Measurements from ENCODE around the gene C15orf62.

The C15orf62 gene

DNA sequence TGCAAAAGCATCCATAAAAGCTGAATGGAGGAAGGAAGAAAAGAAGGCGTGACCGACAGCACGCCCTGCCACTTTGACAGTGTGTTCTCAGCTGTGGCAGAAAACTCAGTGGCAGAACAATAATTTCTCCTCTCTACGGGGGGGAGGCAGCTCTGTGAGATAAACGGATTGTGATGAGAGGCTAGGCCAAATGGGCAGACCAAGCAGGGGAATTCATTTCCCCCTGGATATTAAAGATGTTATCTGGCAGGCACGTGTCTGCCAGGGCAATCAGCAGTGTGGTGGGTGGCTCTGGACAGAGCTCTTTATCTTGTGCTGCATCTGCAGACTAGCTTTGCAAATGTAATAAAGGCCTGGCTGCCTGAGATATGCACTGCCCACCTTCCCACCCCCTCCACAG, 12.8 kb upstream of the C15orf62 start:
- DNase-seq = peak; percentile 86

- no peak for DNase-seq
Observed at GRCh38 chr15:40759961-40760360, 9.8 kb upstream of the C15orf62 start.

DNA sequence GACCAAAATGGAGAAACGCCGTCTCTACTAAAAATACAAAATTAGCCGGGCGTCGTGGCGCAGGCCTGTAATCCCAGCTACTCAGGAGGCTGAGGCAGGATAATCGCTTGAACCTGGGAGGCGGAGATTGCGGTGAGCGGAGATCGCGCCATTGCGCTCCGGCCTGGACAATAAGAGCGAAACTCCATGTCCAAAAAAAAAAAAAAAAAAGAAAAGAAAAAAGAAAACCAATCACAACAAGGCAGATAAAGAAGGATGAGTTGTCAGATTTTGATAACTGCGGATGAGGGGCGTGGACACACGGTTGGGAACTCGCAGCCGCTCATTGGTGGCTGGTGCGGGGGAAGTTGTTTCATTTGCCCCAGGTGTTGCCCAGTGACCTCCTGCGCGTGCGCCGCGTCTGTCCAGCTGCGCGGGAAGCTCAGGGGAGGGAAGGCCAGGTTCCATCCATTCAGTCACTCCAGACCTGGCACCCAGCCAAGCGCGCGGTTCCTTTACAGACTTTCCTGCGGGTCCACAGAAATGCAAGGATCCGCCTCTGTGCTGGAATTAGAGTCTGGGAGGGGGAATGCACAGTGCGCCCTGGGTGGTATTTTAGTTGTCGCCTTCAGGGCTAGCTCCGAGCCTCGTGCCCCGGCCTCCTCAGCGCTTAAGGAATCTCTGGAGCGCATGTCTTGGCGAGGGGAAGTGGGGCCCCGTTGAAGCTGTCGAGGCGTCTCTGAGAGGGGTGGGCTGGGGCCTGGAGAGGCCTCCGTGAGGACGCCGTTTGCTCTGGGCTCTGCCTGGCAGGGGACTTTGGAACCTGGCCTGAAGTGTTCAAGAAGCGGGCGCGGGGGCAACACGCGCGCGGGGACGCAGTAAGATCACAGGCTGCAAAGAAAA, 6.6 kb upstream of the C15orf62 start:
- DNase-seq = peak; percentile 61

- peak; percentile 69 for DNase-seq
Observed at GRCh38 chr15:40763801-40764628, 5.8 kb upstream of the C15orf62 start, which contains the start of gene GCHFR. Gene GCHFR (plus strand): TSS chr15:40764068. CDS start chr15:40764181, 113 bp downstream.

DNA sequence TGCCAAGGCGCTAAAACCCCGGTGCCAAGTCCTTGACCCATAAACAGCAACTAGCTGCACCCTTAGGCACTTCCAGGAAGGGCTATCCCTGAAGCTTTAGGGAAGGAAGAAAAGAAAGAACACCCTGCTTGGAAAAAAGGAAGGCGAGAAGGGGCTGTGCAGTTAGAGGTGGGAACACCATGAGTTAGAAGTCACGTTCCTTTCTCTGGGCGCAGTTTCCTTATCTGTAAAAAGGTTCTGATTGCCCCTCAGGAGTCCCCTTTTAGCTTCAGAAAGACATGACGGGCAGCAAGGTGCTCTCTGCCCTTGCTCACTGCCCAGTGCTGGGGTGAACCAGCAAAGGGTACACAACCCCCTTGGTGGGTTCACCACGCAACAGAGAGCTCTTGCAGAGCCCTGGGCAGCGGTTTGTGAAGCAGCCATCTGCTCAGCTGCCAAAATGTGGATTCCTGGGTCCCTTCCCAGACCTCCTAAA, 5.1 kb upstream of the C15orf62 start:
- peak; percentile 55 for DNase-seq

- DNase-seq = no peak
Observed at GRCh38 chr15:40766194-40766815, 3.5 kb upstream of the C15orf62 start.

DNA sequence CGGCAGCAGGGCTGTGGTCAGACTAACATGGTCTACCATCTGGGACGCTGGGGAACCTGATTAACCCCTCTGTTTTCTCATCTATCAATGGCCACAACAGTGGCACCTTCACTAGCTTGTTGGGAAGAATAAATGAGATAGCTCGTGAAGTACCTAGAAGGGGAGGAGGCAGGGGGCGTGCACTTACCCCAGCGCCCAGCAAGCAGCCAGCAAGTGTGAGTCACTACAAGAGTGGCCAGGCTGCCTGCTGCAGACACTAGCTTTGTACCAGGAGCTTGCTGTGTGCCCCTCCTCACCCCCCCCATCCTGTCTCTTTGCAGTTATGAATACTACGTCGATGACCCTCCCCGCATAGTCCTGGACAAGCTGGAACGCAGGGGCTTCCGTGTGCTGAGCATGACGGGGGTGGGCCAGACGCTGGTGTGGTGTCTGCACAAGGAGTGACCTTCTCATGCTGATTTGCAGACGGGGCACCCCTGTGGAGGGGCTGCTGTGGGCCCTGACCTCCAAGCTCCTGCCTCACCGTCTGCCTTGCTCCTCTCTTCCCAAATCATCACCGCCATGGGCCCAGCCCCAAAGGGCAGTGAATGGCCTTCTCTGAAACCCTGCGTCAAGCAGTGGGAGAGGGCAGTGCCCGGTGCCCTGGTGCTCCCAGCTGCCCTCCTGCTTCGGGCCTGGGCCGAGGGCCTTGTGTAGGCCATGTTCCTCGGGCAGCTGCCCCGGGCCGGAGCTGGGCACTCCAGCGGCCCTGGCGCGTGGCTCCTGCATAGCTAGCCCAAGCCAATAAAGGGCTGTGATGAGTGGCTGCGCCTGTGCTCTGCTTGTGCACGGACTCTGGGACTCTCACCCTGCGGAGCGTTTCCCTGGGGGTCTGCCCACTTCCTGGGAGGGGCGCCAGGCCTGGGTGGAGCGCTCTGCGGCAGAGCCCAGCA, 2.6 kb upstream of the C15orf62 start:
- peak; percentile 88 for DNase-seq

DNA sequence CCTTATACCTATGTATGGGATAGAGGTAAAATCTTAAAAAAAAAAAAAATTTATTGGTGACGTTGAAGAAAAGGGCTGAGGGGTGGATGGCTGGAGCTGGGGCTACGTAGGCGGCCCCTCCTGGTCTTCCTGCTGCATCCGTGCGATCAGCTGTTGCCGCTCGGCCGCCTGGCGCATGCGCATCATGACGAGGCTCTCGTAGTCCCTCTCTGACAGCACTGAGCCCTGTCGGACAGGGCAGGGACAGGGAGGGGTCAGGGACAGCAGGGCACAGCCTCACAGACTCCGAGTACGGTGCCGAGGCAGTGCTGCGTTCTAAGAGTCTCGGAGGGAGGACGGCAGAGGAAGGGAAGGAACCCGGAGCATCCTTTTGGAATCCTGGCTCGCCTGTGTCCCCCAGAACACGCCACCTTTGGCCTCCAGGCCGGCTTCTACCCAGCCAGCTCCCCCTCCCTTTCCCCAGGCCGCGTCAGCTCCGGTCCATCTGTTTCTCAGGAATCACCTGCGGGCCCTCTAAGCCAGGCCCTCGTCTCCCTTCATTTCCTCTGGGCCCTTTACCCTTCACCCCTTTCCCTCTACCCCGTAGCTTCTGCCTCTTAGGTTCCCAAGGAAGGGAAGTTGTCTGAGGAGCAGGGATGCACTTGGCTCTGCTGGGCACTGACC, 1.8 kb upstream of the C15orf62 start:
- DNase-seq = no peak

DNA sequence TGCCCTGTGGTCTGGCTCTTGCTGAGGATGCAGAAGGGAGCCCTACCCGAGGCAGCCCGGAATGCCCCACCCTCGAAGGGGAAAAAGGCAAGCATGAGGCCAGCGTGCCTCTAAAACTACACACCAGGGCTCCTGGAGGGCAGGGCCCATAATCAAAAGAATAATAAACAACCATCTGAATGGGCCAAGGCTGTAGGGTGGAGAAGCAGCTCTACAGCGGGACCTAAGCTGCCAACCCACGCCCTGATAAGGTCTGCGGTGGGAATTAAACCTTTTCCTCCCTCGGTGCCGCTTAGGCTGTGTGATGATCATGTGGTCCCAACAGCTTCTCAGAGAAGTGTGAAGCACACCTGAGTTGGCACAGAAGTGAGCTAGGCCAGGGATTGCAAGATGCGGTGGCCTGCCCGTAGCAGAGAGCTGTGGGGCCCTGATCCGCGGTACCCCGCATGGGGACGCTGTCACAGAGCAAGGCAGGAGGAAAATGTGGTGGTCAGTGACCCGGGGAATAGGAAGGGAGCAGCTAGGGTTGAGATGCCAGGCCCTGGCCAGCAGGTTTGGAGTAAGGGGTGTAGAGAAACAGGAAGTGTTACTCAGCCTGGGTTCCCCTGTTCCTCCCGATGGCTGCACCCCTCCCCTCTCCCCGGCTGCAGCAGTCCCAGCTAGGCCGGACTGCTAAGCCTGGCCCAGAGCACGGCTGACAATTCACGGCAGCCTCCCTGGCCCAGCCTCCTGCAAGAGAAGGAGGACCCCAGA, 1.1 kb upstream of the C15orf62 start:
- peak; percentile 87 for DNase-seq

DNA sequence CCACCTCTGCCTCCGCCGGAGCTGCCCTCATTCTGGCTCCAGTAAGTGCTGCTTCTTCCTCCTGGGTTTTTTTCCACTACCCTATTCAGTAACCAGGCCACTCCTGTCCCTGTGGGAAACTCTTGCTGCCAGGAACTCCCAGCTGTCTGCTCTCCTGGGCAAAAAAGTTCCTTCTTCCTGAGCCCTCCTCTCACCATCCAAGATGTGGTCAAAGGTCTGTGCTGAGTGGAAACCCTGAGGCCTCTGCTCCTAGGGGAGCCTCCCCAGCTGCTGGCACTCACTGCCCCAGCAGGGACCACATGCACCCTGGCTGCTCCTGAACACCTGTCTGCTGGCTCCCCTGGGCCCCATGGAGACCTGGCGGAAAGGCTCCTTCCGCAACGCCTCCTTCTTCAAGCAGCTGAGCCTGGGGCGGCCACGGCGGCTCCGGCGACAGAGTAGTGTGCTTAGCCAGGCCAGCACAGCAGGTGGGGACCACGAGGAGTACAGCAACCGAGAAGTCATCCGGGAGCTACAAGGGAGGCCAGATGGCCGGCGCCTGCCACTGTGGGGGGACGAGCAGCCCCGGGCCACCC, 454 bp downstream of the C15orf62 start:
- no peak for DNase-seq

GRCh38 chr15:40771242-40771641, 1.5 kb downstream of the C15orf62 start:
- DNase-seq = no peak

GRCh38 chr15:40772014-40772413, 2.2 kb downstream of the C15orf62 start:
- no peak for DNase-seq

GRCh38 chr15:40773496-40773895, 3.7 kb downstream of the C15orf62 start:
- DNase-seq = no peak

- DNase-seq = no peak
Observed at GRCh38 chr15:40773902-40774301, 4.1 kb downstream of the C15orf62 start.

- no peak for DNase-seq
Observed at GRCh38 chr15:40775007-40775406, 5.2 kb downstream of the C15orf62 start.

- no peak for DNase-seq
Observed at GRCh38 chr15:40775740-40776536, 6.2 kb downstream of the C15orf62 start.

DNA sequence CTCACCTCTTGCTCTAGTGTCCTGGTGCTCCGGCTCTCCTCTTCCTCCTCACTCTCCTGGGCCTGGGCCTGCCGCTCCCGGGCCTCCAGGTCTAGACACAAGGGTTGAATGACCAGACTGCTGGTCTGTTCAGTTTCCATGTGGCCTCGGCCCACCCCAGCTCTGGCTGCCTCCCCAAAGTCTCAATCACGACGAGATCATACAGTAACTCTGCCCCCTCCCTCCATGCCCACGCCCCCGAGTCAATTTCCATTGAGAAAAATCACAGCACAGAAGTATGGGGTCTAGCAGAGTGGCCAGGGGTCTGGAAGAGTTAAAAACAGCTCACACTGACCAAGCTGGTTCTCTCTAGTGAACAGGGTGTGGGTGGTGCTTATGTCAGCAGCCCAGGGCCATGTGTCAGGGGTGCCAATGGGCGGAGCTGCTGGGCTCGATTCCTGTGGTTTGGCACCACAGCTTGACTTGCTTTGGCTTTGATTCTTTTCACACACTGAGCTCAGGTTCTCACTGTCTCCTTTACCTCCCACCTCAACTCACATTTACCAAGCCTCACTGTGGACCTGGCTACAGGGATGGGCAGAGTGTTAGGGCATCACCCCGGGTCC, 6.9 kb downstream of the C15orf62 start:
- DNase-seq = peak; percentile 75

GRCh38 chr15:40782609-40783227, 12.9 kb downstream of the C15orf62 start:
- peak; percentile 78 for DNase-seq

DNA sequence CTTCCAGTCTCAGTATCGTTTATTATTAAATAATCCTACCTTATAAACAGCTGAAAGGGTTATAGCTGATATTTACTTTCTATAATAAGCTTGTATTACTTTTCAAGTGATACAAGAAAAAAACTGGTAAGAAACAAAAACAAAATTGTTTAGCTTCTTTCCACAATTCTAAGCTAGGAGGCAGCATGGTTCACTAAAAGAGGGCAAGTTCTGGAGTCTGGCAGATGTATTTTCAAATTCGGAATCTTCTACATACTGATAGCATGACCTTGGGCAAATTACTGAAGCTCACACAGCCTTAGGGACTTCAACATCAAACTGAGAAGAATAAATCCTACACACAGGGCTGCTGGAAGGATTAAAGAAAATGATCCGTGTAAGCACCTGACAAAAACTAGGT, 15.4 kb downstream of the C15orf62 start:
- DNase-seq = no peak

Measured in hematopoietic multipotent progenitor cell treated with erythropoietin and hydrocortisone succinate and interleukin-3 and kit ligand, for 8 days (in vitro differentiated cells).